GM23338 (cell line): ENCODE results near the gene TSKS. TPM values are rescaled to one million over a fixed set of nuclear protein-coding genes. Genes with fewer than 3 reads are reported as not detected.

Source experiments
- ATAC-seq: fragments of 200-7000 bp; cut with Tn5 transposase; 3 replicates; pipeline ENCODE4 v1.9.1; 2020
- DNase-seq: peaks from one replicate; pipeline ENCODE4 v3.0.0-alpha.2; 2015; ENCODE audit warnings: low spot score
- H2AFZ ChIP-seq: fragments of 200-600 bp; sonication (generic); 2 replicates; pipeline ENCODE4 v1.8.0; 2016; ENCODE audit warnings: antibody characterized with exemption, mild to moderate bottlenecking, moderate library complexity
- H3F3A ChIP-seq: fragments of 200-600 bp; sonication (generic); replicated peaks from 2 replicates; pipeline ENCODE4 v1.8.0; 2017; ENCODE audit warnings: antibody characterized with exemption, mixed run types, low read depth
- H3K27ac ChIP-seq: fragments of 200-600 bp; sonication (generic); 2 replicates; pipeline ENCODE4 v1.6.1; 2016; ENCODE audit warnings: low read depth
- H3K27me3 ChIP-seq: fragments of 200-600 bp; sonication (generic); 2 replicates; pipeline ENCODE4 v1.8.0; 2016; ENCODE audit warnings: mild to moderate bottlenecking, mixed run types, moderate library complexity; ENCODE audit not compliant: insufficient read depth
- H3K36me3 ChIP-seq: fragments of 200-600 bp; sonication (generic); 2 replicates; pipeline ENCODE4 v1.8.0; 2016; ENCODE audit warnings: mild to moderate bottlenecking; ENCODE audit not compliant: insufficient read depth
- H3K4me1 ChIP-seq: fragments of 200-600 bp; sonication (generic); 2 replicates; pipeline ENCODE4 v1.8.0; 2016; ENCODE audit warnings: mild to moderate bottlenecking, moderate library complexity; ENCODE audit not compliant: insufficient read depth
- H3K4me2 ChIP-seq: fragments of 200-600 bp; sonication (generic); 2 replicates; pipeline ENCODE4 v1.7.1; 2017; ENCODE audit warnings: mixed run types
- H3K4me3 ChIP-seq: fragments of 200-600 bp; sonication (generic); 2 replicates; pipeline ENCODE4 v1.6.1; 2016; ENCODE audit warnings: mixed run types
- H3K79me2 ChIP-seq: fragments of 200-600 bp; sonication (generic); replicated peaks from 2 replicates; pipeline ENCODE4 v1.8.0; 2017; ENCODE audit warnings: mild to moderate bottlenecking; ENCODE audit not compliant: insufficient read depth
- H3K9me2 ChIP-seq: fragments of 200-600 bp; sonication (generic); 2 replicates; pipeline ENCODE4 v1.8.0; 2017; ENCODE audit not compliant: insufficient read depth
- H4K20me1 ChIP-seq: fragments of 200-600 bp; sonication (generic); replicated peaks from 2 replicates; pipeline ENCODE4 v1.8.0; 2017; ENCODE audit warnings: mild to moderate bottlenecking; ENCODE audit not compliant: insufficient read depth
- H3K27ac Mint-ChIP-seq: 2 replicates; pipeline ENCODE4 v1.8.0; 2020; ENCODE audit warnings: inconsistent platforms, mild to moderate bottlenecking, moderate library complexity, mixed read lengths
- H3K27me3 Mint-ChIP-seq: 3 replicates; pipeline ENCODE4 v1.8.0; 2022; ENCODE audit warnings: low read depth, mild to moderate bottlenecking, moderate library complexity, mixed read lengths, inconsistent platforms; ENCODE audit not compliant: insufficient read depth, poor library complexity
- H3K36me3 Mint-ChIP-seq: 3 replicates; pipeline ENCODE4 v1.8.0; 2021; ENCODE audit warnings: low read depth, mild to moderate bottlenecking, inconsistent platforms, moderate library complexity, mixed read lengths
- H3K4me1 Mint-ChIP-seq: 3 replicates; pipeline ENCODE4 v1.8.0; 2020; ENCODE audit warnings: mild to moderate bottlenecking, inconsistent platforms, mixed read lengths
- H3K4me3 Mint-ChIP-seq: 3 replicates; pipeline ENCODE4 v1.8.0; 2021; ENCODE audit warnings: moderate library complexity, mild to moderate bottlenecking, inconsistent platforms, mixed read lengths
- H3K9me3 Mint-ChIP-seq: 3 replicates; pipeline ENCODE4 v1.8.0; 2020; ENCODE audit warnings: moderate library complexity, mild to moderate bottlenecking, inconsistent platforms, mixed read lengths
- CREB1 ChIP-seq: fragments of 250-450 bp; sonication (Bioruptor Pico); IDR thresholded peaks from 2 replicates; pipeline ENCODE4 v1.5.0; 2020; ENCODE audit warnings: low read depth, mild to moderate bottlenecking, moderate library complexity
- EZH2 ChIP-seq: fragments of 200-600 bp; sonication (generic); IDR thresholded peaks from one replicate; pipeline ENCODE4 v1.8.0; 2017; ENCODE audit warnings: antibody characterized with exemption, mild to moderate bottlenecking, low read depth; ENCODE audit not compliant: unreplicated experiment
- JUNB ChIP-seq: IDR thresholded peaks from one replicate; pipeline ENCODE4 v1.6.1; 2016; ENCODE audit warnings: antibody characterized with exemption; ENCODE audit not compliant: unreplicated experiment
- POLR2AphosphoS5 ChIP-seq: IDR thresholded peaks from 2 replicates; pipeline ENCODE4 v1.6.1; 2016; ENCODE audit warnings: antibody characterized with exemption, low read depth
- ZNF114 ChIP-seq: fragments of 250-450 bp; sonication (Bioruptor Pico); IDR thresholded peaks from 2 replicates; pipeline ENCODE4 v1.5.0; 2020; ENCODE audit warnings: mild to moderate bottlenecking, moderate library complexity
- ZNF331 ChIP-seq: fragments of 250-450 bp; sonication (Bioruptor Pico); IDR thresholded peaks from 2 replicates; pipeline ENCODE4 v1.5.0; 2020; ENCODE audit warnings: low read depth, mild to moderate bottlenecking, moderate library complexity
- ZNF462 ChIP-seq: fragments of 250-450 bp; sonication (Bioruptor Pico); IDR thresholded peaks from 2 replicates; pipeline ENCODE4 v1.5.0; 2020; ENCODE audit warnings: mild to moderate bottlenecking, moderate library complexity
- polyA plus RNA-seq: library from polyadenylated mRNA; unstranded; fragments of >200 nt; fragmentation: Nextera tagmentation; extraction: Ambion mirVana; gene quantifications from 2 replicates; pipeline ENCODE4 v1.2.1, GENCODE V29; 2016
- total RNA-seq: library from RNA; depleted of rRNA; stranded (reverse); fragments of >200 nt; shearing (Covaris generic); gene quantifications from 2 replicates; pipeline ENCODE4 v1.2.3, GENCODE V29; 2014
- TF ChIP-seq, protein P1 (sequence below), 2 experiments: fragments of 200-600 bp in 1 of 2; sonication (generic) in 1 of 2; conservative IDR thresholded peaks; 2 replicates each; pipeline versions ENCODE4 v1.5.1 to v1.6.1; 2016 to 2017; ENCODE audit warnings: antibody characterized with exemption in 2 of 2, low read depth in 2 of 2, mild to moderate bottlenecking in 2 of 2, moderate library complexity in 1 of 2

The TSKS gene
- total and polyA plus RNA-seq, 2 experiments from 2014 or later: 0.99 TPM; not detected in 1

DNA sequence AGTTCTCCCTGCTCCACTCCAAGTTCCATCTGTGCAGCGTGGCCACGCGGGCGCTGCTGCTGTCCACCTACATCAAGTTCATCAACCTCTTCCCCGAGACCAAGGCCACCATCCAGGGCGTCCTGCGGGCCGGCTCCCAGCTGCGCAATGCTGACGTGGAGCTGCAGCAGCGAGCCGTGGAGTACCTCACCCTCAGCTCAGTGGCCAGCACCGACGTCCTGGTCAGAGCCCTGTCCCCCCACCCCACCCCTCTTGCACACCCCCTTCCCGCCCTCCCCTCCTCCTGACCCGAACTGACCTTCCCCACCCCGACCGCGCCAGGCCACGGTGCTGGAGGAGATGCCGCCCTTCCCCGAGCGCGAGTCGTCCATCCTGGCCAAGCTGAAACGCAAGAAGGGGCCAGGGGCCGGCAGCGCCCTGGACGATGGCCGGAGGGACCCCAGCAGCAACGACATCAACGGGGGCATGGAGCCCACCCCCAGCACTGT lies 38.3 kb upstream of the TSKS start (continued):
- TF ChIP-seq JUNB (no peak), ZNF462 (CRISPR knock-in tag) (no peak), CREB1 (no peak), ZNF114 (CRISPR knock-in tag) (no peak)

- Mint-ChIP-seq H3K36me3 (peaks cover 60% of the 10 kb centered on the region), H3K9me3 (no peaks in the 10 kb centered on the region), H3K4me1 (peaks cover 18% of the 10 kb centered on the region; the same call in 2 of the 3 replicates), H3K27me3 (peaks cover 9% of the 10 kb centered on the region), H3K4me3 (no peak overlapping the region), H3K27ac (no peak overlapping the region)
- H4K20me1 ChIP-seq: no peaks in the 10 kb centered on the region; the same call in 1 of the 2 replicates
- H3K27me3 ChIP-seq: no peaks in the 10 kb centered on the region
- no peak overlapping the region for H3K27ac ChIP-seq
- peaks cover 10% of the 10 kb centered on the region; the same call in 1 of the 2 replicates for H3K4me1 ChIP-seq
- H3K9me2 ChIP-seq: no peaks in the 10 kb centered on the region
- H3F3A ChIP-seq: peaks cover 20% of the 10 kb centered on the region
- no peak for DNase-seq
- H2AFZ ChIP-seq: no peak overlapping the region
- H3K36me3 ChIP-seq: no peaks in the 10 kb centered on the region
- H3K79me2 ChIP-seq: no peaks in the 10 kb centered on the region
- no peak overlapping the region for H3K4me3 ChIP-seq
- H3K4me2 ChIP-seq: no peak overlapping the region
- no peak for ATAC-seq
- TF ChIP-seq CREB1: no peak
- no peak for TF ChIP-seq ZNF331 (CRISPR knock-in tag)
- no peak for TF ChIP-seq EZH2
- TF ChIP-seq, protein P1, sequence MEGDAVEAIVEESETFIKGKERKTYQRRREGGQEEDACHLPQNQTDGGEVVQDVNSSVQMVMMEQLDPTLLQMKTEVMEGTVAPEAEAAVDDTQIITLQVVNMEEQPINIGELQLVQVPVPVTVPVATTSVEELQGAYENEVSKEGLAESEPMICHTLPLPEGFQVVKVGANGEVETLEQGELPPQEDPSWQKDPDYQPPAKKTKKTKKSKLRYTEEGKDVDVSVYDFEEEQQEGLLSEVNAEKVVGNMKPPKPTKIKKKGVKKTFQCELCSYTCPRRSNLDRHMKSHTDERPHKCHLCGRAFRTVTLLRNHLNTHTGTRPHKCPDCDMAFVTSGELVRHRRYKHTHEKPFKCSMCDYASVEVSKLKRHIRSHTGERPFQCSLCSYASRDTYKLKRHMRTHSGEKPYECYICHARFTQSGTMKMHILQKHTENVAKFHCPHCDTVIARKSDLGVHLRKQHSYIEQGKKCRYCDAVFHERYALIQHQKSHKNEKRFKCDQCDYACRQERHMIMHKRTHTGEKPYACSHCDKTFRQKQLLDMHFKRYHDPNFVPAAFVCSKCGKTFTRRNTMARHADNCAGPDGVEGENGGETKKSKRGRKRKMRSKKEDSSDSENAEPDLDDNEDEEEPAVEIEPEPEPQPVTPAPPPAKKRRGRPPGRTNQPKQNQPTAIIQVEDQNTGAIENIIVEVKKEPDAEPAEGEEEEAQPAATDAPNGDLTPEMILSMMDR (conservative IDR thresholded peaks at IDR 0.05; ENCODE audit: low read depth in 2 of 2): no peak
- TF ChIP-seq ZNF462 (CRISPR knock-in tag): no peak
- no peak for TF ChIP-seq JUNB
- TF ChIP-seq POLR2AphosphoS5: no peak
These were observed 37.7 kb upstream of the TSKS start for GRCh38 chr19:49800771-49801170.
